Astrocyte (in vitro differentiated cells and primary cell): Measurements from ENCODE around the gene TBX4. TPM values are rescaled to one million over a fixed set of nuclear protein-coding genes. Genes with fewer than 3 reads are reported as not detected.

ENCODE experiments used
- DNase-seq: peaks from one replicate; pipeline ENCODE4 v3.0.0-alpha.2; 2010; ENCODE audit warnings: low read depth
- FAIRE-seq: peaks from 2 replicates; lab custom pipeline; 2011; peaks lifted over from hg19 to GRCh38; lab: Jason Lieb, UNC
- H2AFZ ChIP-seq: 2 replicates; pipeline ENCODE4 v1.6.0; 2012; ENCODE audit warnings: low read depth, low read length, inconsistent platforms
- H3K27ac ChIP-seq: 2 replicates; pipeline ENCODE4 v1.5.1; 2011; ENCODE audit warnings: low read depth, low read length, inconsistent platforms
- H3K27me3 ChIP-seq: 2 replicates; pipeline ENCODE4 v1.6.0; 2011; ENCODE audit warnings: low read length, inconsistent platforms; ENCODE audit not compliant: insufficient read depth
- H3K36me3 ChIP-seq: 2 replicates; pipeline ENCODE4 v1.5.1; 2011; ENCODE audit warnings: low read length, inconsistent platforms; ENCODE audit not compliant: insufficient read depth
- H3K4me1 ChIP-seq: 2 replicates; pipeline ENCODE4 v1.5.1; 2011; ENCODE audit warnings: low read length, inconsistent platforms; ENCODE audit not compliant: insufficient read depth
- H3K4me2 ChIP-seq: 2 replicates; pipeline ENCODE4 v1.6.0; 2012; ENCODE audit warnings: low read length, inconsistent platforms
- H3K4me3 ChIP-seq: 2 replicates; pipeline ENCODE4 v1.5.1; 2011; ENCODE audit warnings: low read depth, mild to moderate bottlenecking, low read length, inconsistent platforms; ENCODE audit not compliant: insufficient read depth
- H3K79me2 ChIP-seq: 2 replicates; pipeline ENCODE4 v1.6.0; 2012; ENCODE audit warnings: mild to moderate bottlenecking, low read length, inconsistent platforms; ENCODE audit not compliant: insufficient read depth
- H3K9ac ChIP-seq: 2 replicates; pipeline ENCODE4 v1.6.0; 2012; ENCODE audit warnings: mild to moderate bottlenecking, low read length, inconsistent platforms
- H3K9me3 ChIP-seq: 2 replicates; pipeline ENCODE4 v1.5.1; 2012; ENCODE audit warnings: low read depth, mild to moderate bottlenecking, low read length, inconsistent platforms; ENCODE audit not compliant: insufficient read depth
- H4K20me1 ChIP-seq: 2 replicates; pipeline ENCODE4 v1.6.0; 2012; ENCODE audit warnings: low read length, inconsistent platforms; ENCODE audit not compliant: insufficient read depth
- H3K27ac Mint-ChIP-seq: one replicate; pipeline ENCODE4 v1.8.0; 2021; ENCODE audit warnings: mild to moderate bottlenecking, mixed read lengths; ENCODE audit not compliant: unreplicated experiment
- H3K27me3 Mint-ChIP-seq: one replicate; pipeline ENCODE4 v1.8.0; 2021; ENCODE audit warnings: low read depth, mixed read lengths; ENCODE audit not compliant: unreplicated experiment
- H3K36me3 Mint-ChIP-seq: one replicate; pipeline ENCODE4 v1.8.0; 2021; ENCODE audit warnings: low read depth, mixed read lengths; ENCODE audit not compliant: unreplicated experiment
- H3K4me1 Mint-ChIP-seq: one replicate; pipeline ENCODE4 v1.8.0; 2021; ENCODE audit warnings: low read depth, mixed read lengths; ENCODE audit not compliant: unreplicated experiment
- H3K4me3 Mint-ChIP-seq: one replicate; pipeline ENCODE4 v1.8.0; 2021; ENCODE audit warnings: mild to moderate bottlenecking, moderate library complexity, mixed read lengths; ENCODE audit not compliant: unreplicated experiment
- H3K9me3 Mint-ChIP-seq: one replicate; pipeline ENCODE4 v1.8.0; 2021; ENCODE audit warnings: mild to moderate bottlenecking, mixed read lengths; ENCODE audit not compliant: unreplicated experiment
- CTCF ChIP-seq: IDR thresholded peaks from 2 replicates; pipeline ENCODE4 v1.5.1; 2011; ENCODE audit warnings: low read depth, mild to moderate bottlenecking, inconsistent platforms, low read length, moderate library complexity; ENCODE audit not compliant: insufficient read depth
- EZH2 ChIP-seq: IDR thresholded peaks from 2 replicates; pipeline ENCODE4 v1.6.1; 2012; ENCODE audit warnings: mild to moderate bottlenecking, low read length, inconsistent platforms; ENCODE audit not compliant: insufficient read depth
- total RNA-seq: library from RNA; stranded (reverse); gene quantifications from 2 replicates; pipeline ENCODE4 v1.2.1, GENCODE V29; 2021

The TBX4 gene
- total RNA-seq, 1 donor from 2014 or later, result 0.14 TPM

GRCh38 chr17:61464843-61465180 lies 12.6 kb downstream of the TBX4 start:
- H3K4me1 ChIP-seq, result no peaks in the 10 kb centered on the region
- no peaks in the 10 kb centered on the region for H3K36me3 Mint-ChIP-seq
- no peak for FAIRE-seq
- no peak overlapping the region for H3K9ac ChIP-seq
- no peak overlapping the region for H3K4me3 ChIP-seq
- H3K9me3 ChIP-seq, result peaks cover 4% of the 10 kb centered on the region
- no peak for TF ChIP-seq CTCF
- no peak overlapping the region for H3K27ac ChIP-seq
- H3K4me2 ChIP-seq, result no peak overlapping the region
- peaks cover 51% of the 10 kb centered on the region for H3K27me3 ChIP-seq
- no peak overlapping the region for H3K27ac Mint-ChIP-seq
- no peak for DNase-seq
- no peak overlapping the region for H2AFZ ChIP-seq
- no peaks in the 10 kb centered on the region for H4K20me1 ChIP-seq
- peaks cover 23% of the 10 kb centered on the region for H3K9me3 Mint-ChIP-seq
- H3K4me1 Mint-ChIP-seq, result no peaks in the 10 kb centered on the region
- peaks cover 79% of the 10 kb centered on the region for H3K27me3 Mint-ChIP-seq
- no peak overlapping the region for H3K4me3 Mint-ChIP-seq
- H3K79me2 ChIP-seq, result no peaks in the 10 kb centered on the region
- H3K36me3 ChIP-seq, result no peaks in the 10 kb centered on the region

- no peaks in the 10 kb centered on the region for H3K36me3 ChIP-seq
- no peak overlapping the region for H3K4me3 ChIP-seq
- peaks cover 76% of the 10 kb centered on the region for H3K27me3 Mint-ChIP-seq
- no peaks in the 10 kb centered on the region for H3K4me1 Mint-ChIP-seq
- DNase-seq (no peak), FAIRE-seq (no peak)
- no peak for TF ChIP-seq CTCF
- no peak for TF ChIP-seq EZH2
- H3K36me3 Mint-ChIP-seq, result no peaks in the 10 kb centered on the region
- no peak overlapping the region for H3K27ac Mint-ChIP-seq
- H3K4me3 Mint-ChIP-seq, result no peak overlapping the region
- H2AFZ ChIP-seq, result no peak overlapping the region
- no peak overlapping the region for H3K4me2 ChIP-seq
- H3K9me3 Mint-ChIP-seq, result peaks cover 18% of the 10 kb centered on the region
- H3K27ac ChIP-seq, result no peak overlapping the region
- H3K4me1 ChIP-seq, result no peaks in the 10 kb centered on the region
- H3K79me2 ChIP-seq, result no peaks in the 10 kb centered on the region
- H3K9me3 ChIP-seq, result peaks cover 2% of the 10 kb centered on the region
- H4K20me1 ChIP-seq, result no peaks in the 10 kb centered on the region
- peaks cover 42% of the 10 kb centered on the region for H3K27me3 ChIP-seq
- H3K9ac ChIP-seq, result no peak overlapping the region
These were observed 13.5 kb downstream of the TBX4 start for GRCh38 chr17:61465550-61466237.

DNA sequence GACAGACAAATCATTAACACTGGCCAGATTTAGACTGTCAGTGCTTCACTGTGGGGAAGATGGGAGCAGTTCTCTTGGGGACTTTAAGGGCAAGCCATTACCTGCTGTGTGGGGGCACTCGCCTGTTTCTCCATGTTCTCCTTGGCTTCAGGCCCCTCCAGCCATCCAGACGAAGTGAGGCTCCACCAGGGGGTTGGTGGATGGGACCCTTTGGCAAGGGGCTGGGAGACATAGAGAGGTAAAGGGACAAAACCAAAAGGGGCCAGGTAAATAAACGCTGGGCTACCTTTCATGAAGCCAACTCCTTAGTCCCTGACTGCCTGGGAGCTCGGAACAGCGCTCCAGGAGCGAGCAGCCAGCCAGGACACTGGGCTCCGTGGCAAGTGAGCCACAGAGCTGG lies 14.0 kb downstream of the TBX4 start:
- Histone ChIP-seq H3K4me1 (no peaks in the 10 kb centered on the region), H3K9me3 (no peaks in the 10 kb centered on the region), H3K36me3 (no peaks in the 10 kb centered on the region), H3K27me3 (peaks cover 36% of the 10 kb centered on the region), H4K20me1 (no peaks in the 10 kb centered on the region), H3K27ac (no peak overlapping the region), H3K4me2 (no peak overlapping the region), H2AFZ (no peak overlapping the region), H3K9ac (no peak overlapping the region), H3K79me2 (no peaks in the 10 kb centered on the region), H3K4me3 (no peak overlapping the region)
- H3K4me1 Mint-ChIP-seq, result no peaks in the 10 kb centered on the region
- peaks cover 73% of the 10 kb centered on the region for H3K27me3 Mint-ChIP-seq
- H3K36me3 Mint-ChIP-seq, result no peaks in the 10 kb centered on the region
- no peak overlapping the region for H3K4me3 Mint-ChIP-seq
- DNase-seq, result no peak
- no peak for TF ChIP-seq EZH2
- TF ChIP-seq CTCF, result no peak
- no peak for FAIRE-seq
- H3K9me3 Mint-ChIP-seq, result peaks cover 13% of the 10 kb centered on the region
- no peak overlapping the region for H3K27ac Mint-ChIP-seq
